Muscle layer of colon (tissue), 2 donors: ENCODE results near the gene HDAC3.

Experiments
- H3K27ac ChIP-seq: one replicate; pipeline ENCODE4 v1.7.0; 2013; ENCODE audit warnings: low read depth, mild to moderate bottlenecking, low read length, moderate library complexity
- H3K27me3 ChIP-seq, 2 donors: one replicate each; pipeline ENCODE4 v1.7.0; 2013; ENCODE audit warnings: low read length in 2 of 2, mild to moderate bottlenecking in 2 of 2; ENCODE audit not compliant: insufficient read depth in 2 of 2, control insufficient read depth in 1 of 2
- H3K36me3 ChIP-seq: one replicate; pipeline ENCODE4 v1.7.0; 2013; ENCODE audit warnings: mild to moderate bottlenecking, low read length; ENCODE audit not compliant: insufficient read depth
- H3K4me1 ChIP-seq: one replicate; pipeline ENCODE4 v1.7.0; 2013; ENCODE audit warnings: mild to moderate bottlenecking, low read length; ENCODE audit not compliant: insufficient read depth
- H3K4me3 ChIP-seq, 2 donors: one replicate each; pipeline ENCODE4 v1.7.0; 2013; ENCODE audit warnings: low read length in 2 of 2, low read depth in 1 of 2, mild to moderate bottlenecking in 1 of 2, moderate library complexity in 1 of 2
- H3K9ac ChIP-seq: one replicate; pipeline ENCODE4 v1.7.0; 2013; ENCODE audit warnings: low read length
- H3K9me3 ChIP-seq: one replicate; pipeline ENCODE4 v1.7.0; 2013; ENCODE audit warnings: mild to moderate bottlenecking, low read length
- donor health status: abdominal sarcoma.
- donor health status: Adenocarcinoma of cecum.

HDAC3 gene

DNA sequence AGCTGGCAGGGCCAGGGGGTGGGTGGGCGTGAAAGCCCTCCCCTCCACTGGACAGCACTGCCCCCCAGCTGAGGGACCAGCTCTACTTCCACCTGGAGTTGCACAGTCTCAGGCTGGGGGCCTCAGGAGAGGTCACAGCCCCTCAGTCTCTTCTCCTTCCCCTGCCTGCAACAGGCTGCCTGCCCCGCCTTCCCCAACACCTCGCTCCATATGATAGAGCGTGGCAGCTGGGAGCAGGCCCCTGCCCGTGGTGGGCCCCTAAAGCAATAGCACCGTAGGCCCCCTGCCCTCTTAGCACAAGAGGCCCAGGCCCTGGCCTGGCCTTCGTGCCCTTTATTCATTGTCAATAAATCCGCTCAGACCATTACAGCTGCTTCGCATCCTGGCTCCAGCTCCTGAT, 4.0 kb upstream of the HDAC3 start:
- Histone ChIP-seq H3K27ac (no peak overlapping the region), H3K36me3 (peaks cover 10% of the 10 kb centered on the region), H3K4me1 (peaks cover 10% of the 10 kb centered on the region), H3K27me3 (peaks cover 3 to 14% of the 10 kb centered on the region in 2 donors), H3K9me3 (no peaks in the 10 kb centered on the region), H3K4me3 (no peak overlapping the region), H3K9ac (no peak overlapping the region)

DNA sequence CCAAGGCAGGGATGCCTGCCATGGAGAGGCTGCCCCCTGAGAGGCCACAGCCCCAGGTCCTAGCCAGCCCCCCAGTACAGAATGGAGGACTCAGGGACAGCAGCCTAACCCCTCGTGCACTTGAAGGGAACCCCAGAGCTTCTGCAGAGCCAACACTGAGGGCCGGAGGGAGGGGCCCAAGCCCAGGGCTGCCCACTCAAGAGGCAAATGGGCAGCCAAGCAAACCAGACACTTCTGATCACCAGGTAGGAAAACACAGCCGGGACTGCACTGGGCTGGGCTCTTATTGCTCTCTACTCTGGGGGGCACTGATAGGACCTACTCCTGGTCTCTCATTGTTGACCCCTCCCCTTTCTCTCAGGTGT, 3.4 kb upstream of the HDAC3 start:
- no peak overlapping the region for H3K27ac ChIP-seq
- peaks cover 10% of the 10 kb centered on the region for H3K36me3 ChIP-seq
- peaks cover 17% of the 10 kb centered on the region for H3K4me1 ChIP-seq
- no peak overlapping the region for H3K9ac ChIP-seq
- no peak overlapping the region for H3K4me3 ChIP-seq
- no peaks in the 10 kb centered on the region for H3K9me3 ChIP-seq
- H3K27me3 ChIP-seq = peaks cover 3 to 14% of the 10 kb centered on the region in 2 donors

DNA sequence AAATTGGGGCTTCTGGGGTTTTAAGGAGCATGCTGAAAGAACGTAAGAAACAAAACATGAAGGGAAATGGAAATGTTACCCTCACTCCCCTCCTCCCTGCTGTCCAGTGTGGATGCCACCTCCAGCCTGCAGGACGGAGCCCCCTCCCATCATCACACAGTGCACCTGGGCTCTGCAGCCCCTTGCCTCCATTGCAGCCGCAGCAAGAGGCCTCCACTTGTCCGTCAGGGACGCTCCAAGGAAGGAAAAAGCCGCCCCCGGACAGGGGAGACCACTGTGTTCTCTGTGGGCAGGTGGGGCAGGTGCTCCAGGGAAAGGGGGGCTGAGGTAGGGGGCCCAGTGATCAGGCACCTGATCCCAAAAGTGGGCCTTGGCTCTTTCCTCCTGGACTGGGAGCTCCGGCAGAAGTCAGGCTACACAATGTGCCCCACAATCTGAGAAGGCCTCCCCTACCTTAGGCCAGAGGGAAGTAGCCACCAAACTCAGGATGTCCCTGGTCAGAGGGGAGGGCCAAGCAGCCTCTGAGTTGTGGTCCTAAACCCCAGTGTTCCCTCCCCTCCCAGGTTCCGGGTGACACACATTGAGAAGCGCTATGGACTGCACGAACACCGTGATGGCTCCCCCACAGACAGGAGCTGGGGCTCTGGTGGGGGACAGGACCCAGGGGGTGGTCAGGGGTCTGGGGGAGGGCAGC, 2.9 kb upstream of the HDAC3 start:
- Histone ChIP-seq H3K9ac (no peak overlapping the region), H3K36me3 (peaks cover 10% of the 10 kb centered on the region)

DNA sequence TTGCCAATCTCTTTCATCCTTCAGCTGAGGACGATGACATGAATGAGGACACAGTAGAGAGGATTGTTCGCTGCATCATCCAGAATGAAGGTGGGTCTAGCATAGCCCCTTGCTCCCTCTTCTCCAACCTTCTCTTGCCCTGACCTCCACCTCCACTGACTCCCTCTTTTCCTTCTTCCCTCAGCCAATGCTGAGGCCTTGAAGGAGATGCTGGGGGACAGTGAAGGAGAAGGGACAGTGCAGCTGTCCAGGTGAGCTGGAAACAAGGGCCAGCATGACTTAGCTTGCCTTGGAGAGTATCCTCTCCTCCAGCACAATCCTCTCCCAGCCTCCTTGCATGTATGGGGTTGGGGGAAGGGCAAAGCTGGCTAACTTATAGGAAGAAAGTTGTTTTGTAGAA, 2.1 kb upstream of the HDAC3 start:
- Histone ChIP-seq H3K4me1 (peaks cover 21% of the 10 kb centered on the region), H3K27ac (no peak overlapping the region), H3K27me3 (peaks cover 3 to 14% of the 10 kb centered on the region in 2 donors), H3K4me3 (no peak overlapping the region), H3K9ac (no peak overlapping the region), H3K9me3 (no peaks in the 10 kb centered on the region), H3K36me3 (peaks cover 10% of the 10 kb centered on the region)

More for the DNA sequence above, 2.9 kb upstream of the HDAC3 start:
- no peak overlapping the region for H3K27ac ChIP-seq
- peaks cover 3 to 14% of the 10 kb centered on the region in 2 donors for H3K27me3 ChIP-seq
- peaks cover 21% of the 10 kb centered on the region for H3K4me1 ChIP-seq
- no peaks in the 10 kb centered on the region for H3K9me3 ChIP-seq
- H3K4me3 ChIP-seq = no peak overlapping the region

DNA sequence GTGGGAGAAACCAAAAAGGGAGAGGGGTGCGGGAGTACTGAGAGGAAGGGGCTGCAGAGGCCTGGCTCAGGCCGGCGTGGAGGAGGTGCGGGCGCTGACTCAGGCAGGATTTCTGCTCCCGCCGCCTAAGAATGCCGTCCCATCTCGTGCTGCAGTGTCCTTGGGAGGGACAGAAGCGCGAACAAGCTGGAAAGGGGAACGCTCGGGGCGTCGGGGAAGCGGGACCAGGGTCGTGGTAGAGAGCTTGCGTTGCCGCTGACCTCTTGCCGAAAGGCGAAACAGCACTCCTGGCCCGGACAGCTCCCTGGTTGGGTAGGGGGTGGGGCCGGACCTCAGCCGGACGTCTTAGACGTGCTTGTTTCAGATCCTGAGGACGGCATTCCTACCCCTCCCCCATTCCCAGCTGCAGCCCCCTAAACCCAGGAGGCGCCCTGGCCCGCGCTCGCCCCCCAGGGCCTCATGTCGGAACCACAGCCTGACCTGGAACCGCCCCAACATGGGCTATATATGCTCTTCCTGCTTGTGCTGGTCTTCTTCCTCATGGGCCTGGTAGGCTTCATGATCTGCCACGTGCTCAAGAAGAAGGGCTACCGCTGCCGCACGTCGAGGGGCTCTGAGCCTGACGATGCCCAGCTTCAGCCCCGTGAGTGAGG, 1.2 kb upstream of the HDAC3 start:
- Histone ChIP-seq H3K9ac (no peak overlapping the region), H3K36me3 (peaks cover 10% of the 10 kb centered on the region), H3K4me3 (peak overlapping the region; percentile 85 to 92), H3K27ac (no peak overlapping the region), H3K27me3 (peaks cover 3 to 14% of the 10 kb centered on the region in 2 donors), H3K9me3 (no peaks in the 10 kb centered on the region), H3K4me1 (peaks cover 21% of the 10 kb centered on the region)

DNA sequence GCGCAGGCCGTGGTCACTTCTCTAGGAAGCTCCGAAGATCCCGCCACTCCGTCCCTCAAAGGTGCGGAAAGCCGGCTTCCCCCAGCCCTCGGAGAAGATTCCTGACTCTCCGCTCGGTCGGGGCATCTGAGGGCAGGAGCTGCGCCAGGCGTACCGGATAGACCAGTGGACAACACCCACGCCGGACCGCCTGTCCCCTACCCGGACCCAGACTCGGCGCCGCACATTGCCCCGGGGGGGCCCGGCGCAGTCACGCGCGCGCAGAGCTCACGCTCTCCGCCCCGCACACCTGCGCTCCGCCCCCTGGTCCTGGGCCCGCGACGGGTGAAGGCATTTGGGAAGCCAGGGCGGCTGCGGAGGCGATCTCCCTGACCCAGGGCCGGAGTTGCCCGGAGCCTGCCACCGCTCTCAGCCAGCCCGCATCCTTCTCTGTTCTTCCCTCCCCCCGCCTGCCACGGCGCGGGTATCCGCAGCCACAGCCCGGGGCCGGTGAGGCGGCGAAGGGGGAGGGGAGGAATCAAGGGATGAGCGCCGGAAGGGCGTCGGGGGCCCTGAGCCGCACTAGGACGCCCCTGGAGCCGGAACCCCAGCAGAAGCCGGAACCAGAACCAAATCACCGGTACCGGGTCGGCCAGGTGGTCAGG, 596 bp upstream of the HDAC3 start:
- no peak overlapping the region for H3K27ac ChIP-seq
- peaks cover 3 to 14% of the 10 kb centered on the region in 2 donors for H3K27me3 ChIP-seq
- peaks cover 15% of the 10 kb centered on the region for H3K36me3 ChIP-seq
- no peaks in the 10 kb centered on the region for H3K9me3 ChIP-seq
- H3K9ac ChIP-seq = no peak overlapping the region
- peaks cover 21% of the 10 kb centered on the region for H3K4me1 ChIP-seq
- peak overlapping the region; percentile 85 to 92 for H3K4me3 ChIP-seq

GRCh38 chr5:141636106-141636412, 590 bp downstream of the HDAC3 start:
- H3K27ac ChIP-seq = peak overlapping the region; percentile 69
- peaks cover 3 to 14% of the 10 kb centered on the region in 2 donors for H3K27me3 ChIP-seq

DNA sequence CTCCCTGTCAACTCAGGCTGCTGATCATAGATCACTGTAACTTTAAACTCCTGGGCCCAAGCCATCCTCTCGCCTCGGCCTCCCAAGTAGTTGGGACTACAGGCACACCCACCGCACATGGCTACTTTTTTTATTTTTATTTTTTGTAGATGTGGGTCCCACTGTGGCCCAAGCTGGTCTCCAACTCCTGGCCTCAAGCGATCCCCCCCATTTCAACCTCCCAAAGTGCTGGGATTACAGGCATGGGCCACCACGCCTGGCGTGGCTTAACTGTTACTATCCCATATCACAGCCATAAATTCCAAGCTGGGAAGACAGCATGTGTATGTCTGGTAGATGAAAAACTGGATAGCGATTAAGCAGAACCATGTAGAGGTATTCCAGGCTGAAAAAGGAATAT, 1.0 kb downstream of the HDAC3 start:
- H3K27ac ChIP-seq = no peak overlapping the region
- peak overlapping the region; percentile 85 to 92 for H3K4me3 ChIP-seq
- H3K9ac ChIP-seq = peak overlapping the region; percentile 40

More at GRCh38 chr5:141636106-141636412, 590 bp downstream of the HDAC3 start:
- Histone ChIP-seq H3K9me3 (no peaks in the 10 kb centered on the region), H3K4me1 (peaks cover 21% of the 10 kb centered on the region), H3K4me3 (peak overlapping the region; percentile 85 to 92), H3K36me3 (peaks cover 14% of the 10 kb centered on the region), H3K9ac (peak overlapping the region; percentile 40)

GRCh38 chr5:141634720-141635119, 1.9 kb downstream of the HDAC3 start:
- Histone ChIP-seq H3K4me3 (no peak overlapping the region), H3K9me3 (no peaks in the 10 kb centered on the region), H3K27me3 (peaks cover 3 to 14% of the 10 kb centered on the region in 2 donors), H3K9ac (no peak overlapping the region), H3K27ac (no peak overlapping the region), H3K36me3 (peaks cover 13% of the 10 kb centered on the region), H3K4me1 (peaks cover 21% of the 10 kb centered on the region)

More for the DNA sequence above, 1.0 kb downstream of the HDAC3 start:
- Histone ChIP-seq H3K4me1 (peaks cover 21% of the 10 kb centered on the region), H3K27me3 (peaks cover 3 to 14% of the 10 kb centered on the region in 2 donors), H3K9me3 (no peaks in the 10 kb centered on the region), H3K36me3 (peaks cover 10% of the 10 kb centered on the region)

DNA sequence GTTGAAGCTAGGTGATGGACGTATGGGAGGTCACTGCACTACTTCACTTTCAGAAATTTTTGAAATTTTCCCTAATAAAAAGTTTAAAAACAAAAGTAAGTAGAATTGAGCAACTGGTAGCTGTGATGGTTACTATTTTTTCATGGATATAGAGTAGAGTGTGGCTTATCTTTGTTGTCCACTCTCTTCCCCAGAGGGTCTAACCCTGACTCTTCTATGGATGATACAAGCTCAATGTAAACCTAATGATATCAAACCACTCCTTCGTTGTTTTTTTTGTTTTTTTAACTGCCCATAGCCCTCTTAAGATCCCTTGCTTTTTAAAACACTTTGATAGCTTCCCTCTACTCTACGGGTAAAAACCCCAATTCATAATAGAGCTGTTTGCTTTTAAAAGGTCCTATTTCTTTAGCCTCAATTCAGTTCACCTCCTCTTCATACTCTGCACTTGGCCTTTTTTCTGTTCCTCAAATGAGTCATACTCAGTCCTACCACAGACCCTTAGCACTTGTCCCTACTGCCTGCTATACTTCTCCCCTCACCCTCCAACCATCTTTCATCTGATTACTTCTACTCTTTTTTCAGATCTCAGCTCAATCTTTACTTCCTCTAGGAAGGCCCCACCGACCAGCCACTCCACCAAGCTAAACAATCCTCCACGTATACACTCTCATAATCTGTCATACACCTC, 2.6 kb downstream of the HDAC3 start:
- Histone ChIP-seq H3K9ac (no peak overlapping the region), H3K9me3 (no peaks in the 10 kb centered on the region), H3K36me3 (peaks cover 20% of the 10 kb centered on the region), H3K4me1 (peaks cover 21% of the 10 kb centered on the region), H3K27me3 (peaks cover 3 to 14% of the 10 kb centered on the region in 2 donors), H3K27ac (no peak overlapping the region), H3K4me3 (no peak overlapping the region)

DNA sequence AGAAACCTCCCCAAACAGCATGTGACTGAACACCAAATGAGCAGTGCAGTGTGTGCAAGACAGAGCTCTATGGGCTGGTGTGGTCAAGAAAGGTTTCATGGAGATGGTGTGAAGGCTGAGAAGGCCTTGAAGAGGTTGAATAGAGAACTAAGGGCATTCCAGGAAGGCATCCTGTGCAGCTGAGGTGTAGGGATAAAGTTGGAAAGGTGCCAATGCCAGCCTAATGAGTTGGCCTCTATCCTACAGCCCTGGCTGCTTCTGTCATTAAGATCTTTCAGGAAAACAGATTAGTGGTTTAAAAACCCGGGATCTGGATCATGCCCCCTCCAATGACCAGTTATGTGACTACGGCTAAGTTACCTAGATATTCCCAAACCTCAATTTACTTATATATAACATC, 4.0 kb downstream of the HDAC3 start:
- Histone ChIP-seq H3K4me3 (no peak overlapping the region), H3K36me3 (peaks cover 33% of the 10 kb centered on the region), H3K27ac (no peak overlapping the region), H3K9ac (no peak overlapping the region), H3K4me1 (peaks cover 19% of the 10 kb centered on the region), H3K27me3 (peaks cover 0 to 6% of the 10 kb centered on the region in 2 donors), H3K9me3 (no peaks in the 10 kb centered on the region)
